CD4-positive, alpha-beta memory T cell (primary cell): ENCODE data around the gene GRAMD2A. TPM values are rescaled to one million over a fixed set of nuclear protein-coding genes. Genes with fewer than 3 reads are reported as not detected.
"Not testable (repeated sequence)": the region's sequence is repeated elsewhere in the genome, so short reads cannot be mapped to it uniquely, and the experiment has no call there.

ENCODE experiments used
- CTCF ChIA-PET: fragments of 350-600 bp; sonication (Branson Sonifier 250); formaldehyde crosslinking; loops from one replicate; lab custom pipeline; 2021; ENCODE audit warnings: inconsistent platforms; ENCODE audit not compliant: partially characterized antibody; lab: Charles Lee
- POLR2A ChIA-PET: fragments of 350-600 bp; sonication (Branson Sonifier 250); formaldehyde crosslinking; loops from one replicate; lab custom pipeline; 2021; ENCODE audit not compliant: partially characterized antibody; lab: Charles Lee
- DNase-seq, 5 donors: peaks; one replicate each; pipeline versions ENCODE4 v3.0.0 to v3.0.0-alpha.2; 2020 to 2022; ENCODE audit warnings: mixed read lengths in 1 of 5
- H3K27ac ChIP-seq: one replicate; pipeline ENCODE4 v1.7.0; 2013; ENCODE audit warnings: low read depth, low read length
- H3K27me3 ChIP-seq: 2 replicates; pipeline ENCODE4 v1.7.0; 2013; ENCODE audit warnings: mild to moderate bottlenecking, low read length, moderate library complexity; ENCODE audit not compliant: insufficient read depth
- H3K36me3 ChIP-seq: 2 replicates; pipeline ENCODE4 v1.7.0; 2013; ENCODE audit warnings: mild to moderate bottlenecking, low read length, moderate library complexity; ENCODE audit not compliant: insufficient read depth
- H3K4me1 ChIP-seq: 2 replicates; pipeline ENCODE4 v1.7.0; 2013; ENCODE audit warnings: mild to moderate bottlenecking, low read length, moderate library complexity; ENCODE audit not compliant: insufficient read depth
- H3K4me3 ChIP-seq, 2 donors: one replicate each; pipeline ENCODE4 v1.7.0; 2013; ENCODE audit warnings: low read length in 2 of 2, mild to moderate bottlenecking in 1 of 2
- H3K9me3 ChIP-seq, 2 donors: one replicate each; pipeline ENCODE4 v1.7.0; 2013; ENCODE audit warnings: low read length in 2 of 2, control low read depth in 1 of 2; ENCODE audit not compliant: control insufficient read depth in 1 of 2
- H3K27ac Mint-ChIP-seq, 7 donors: one replicate each; pipeline ENCODE4 v1.8.0; 2020 to 2021; ENCODE audit warnings: mixed read lengths in 7 of 7, mild to moderate bottlenecking in 6 of 7, inconsistent platforms in 3 of 7, moderate library complexity in 3 of 7
- H3K27me3 Mint-ChIP-seq, 2 donors: one replicate each; pipeline ENCODE4 v1.8.0; 2020 to 2021; ENCODE audit warnings: mixed read lengths in 2 of 2
- H3K36me3 Mint-ChIP-seq, 2 donors: one replicate each; pipeline ENCODE4 v1.8.0; 2020 to 2021; ENCODE audit warnings: mixed read lengths in 2 of 2, inconsistent platforms in 1 of 2, mild to moderate bottlenecking in 1 of 2
- H3K4me1 Mint-ChIP-seq, 4 donors: one replicate each; pipeline ENCODE4 v1.8.0; 2020 to 2021; ENCODE audit warnings: mixed read lengths in 4 of 4, mild to moderate bottlenecking in 1 of 4
- H3K4me3 Mint-ChIP-seq, 8 donors: one replicate each; pipeline ENCODE4 v1.8.0; 2020 to 2021; ENCODE audit warnings: mixed read lengths in 8 of 8, mild to moderate bottlenecking in 7 of 8, moderate library complexity in 6 of 8, inconsistent platforms in 3 of 8
- H3K9me3 Mint-ChIP-seq, 8 donors: one replicate each; pipeline ENCODE4 v1.8.0; 2020 to 2021; ENCODE audit warnings: mixed read lengths in 8 of 8, mild to moderate bottlenecking in 5 of 8, inconsistent platforms in 3 of 8, moderate library complexity in 1 of 8
- intact Hi-C: fragments of 100-400 bp; cut with micrococcal nuclease; formaldehyde crosslinking; loops from one replicate; pipeline ENCODE4 v1.15.1; 2023
- polyA plus RNA-seq, 2 donors: library from polyadenylated mRNA; unstranded; fragments of 300-500 nt; fragmentation: Illumina TruSeq; gene quantifications; one replicate each; pipeline ENCODE4 v1.2.3, GENCODE V29; 2021
- total RNA-seq, 2 experiments: library from RNA; stranded (reverse); gene quantifications; one replicate each; pipeline ENCODE4 v1.2.3, GENCODE V29; 2021

Gene GRAMD2A
- total and polyA plus RNA-seq, 4 experiments from 2014 or later, result not detected

- Mint-ChIP-seq H3K4me3 (no peak overlapping the region), H3K27ac (no peak overlapping the region), H3K27me3 (peaks cover 7 to 10% of the 10 kb centered on the region in 2 donors), H3K4me1 (no peaks in the 10 kb centered on the region), H3K9me3 (no peaks in the 10 kb centered on the region), H3K36me3 (no peaks in the 10 kb centered on the region)
- DNase-seq, result no peak
- intact Hi-C loops, result no loop called here
- ChIA-PET CTCF (no interaction called here), POLR2A (no interaction called here)
- H3K4me3 ChIP-seq, result no peak overlapping the region
- H3K4me1 ChIP-seq, result no peaks in the 10 kb centered on the region
- H3K9me3 ChIP-seq, result no peaks in the 10 kb centered on the region
- no peaks in the 10 kb centered on the region for H3K36me3 ChIP-seq
- H3K27me3 ChIP-seq, result peaks cover 5% of the 10 kb centered on the region
- no peak overlapping the region for H3K27ac ChIP-seq
Observed at GRCh38 chr15:72176159-72176558, 21.4 kb downstream of the GRAMD2A start.

- Mint-ChIP-seq H3K36me3 (no peaks in the 10 kb centered on the region), H3K4me3 (no peak overlapping the region), H3K4me1 (no peaks in the 10 kb centered on the region), H3K27ac (no peak overlapping the region), H3K9me3 (no peaks in the 10 kb centered on the region), H3K27me3 (peaks cover 2 to 6% of the 10 kb centered on the region in 2 donors)
- intact Hi-C loops, result no loop called here
- ChIA-PET POLR2A (no interaction called here), CTCF (interaction anchor here (1.0 kb wide), 1 partner anchor 111 kb away, joined by 3 read pairs; no protein-coding TSS in a partner anchor)
- no peaks in the 10 kb centered on the region for H3K4me1 ChIP-seq
- H3K27ac ChIP-seq, result no peak overlapping the region
- DNase-seq, result no peak
- no peaks in the 10 kb centered on the region for H3K36me3 ChIP-seq
- no peaks in the 10 kb centered on the region for H3K9me3 ChIP-seq
- H3K4me3 ChIP-seq, result no peak overlapping the region
- H3K27me3 ChIP-seq, result no peaks in the 10 kb centered on the region
Observed at GRCh38 chr15:72175186-72176044, 22.2 kb downstream of the GRAMD2A start.

GRCh38 chr15:72174551-72175165 is 22.9 kb downstream of the GRAMD2A start:
- Histone ChIP-seq H3K4me3 (no peak overlapping the region), H3K4me1 (no peaks in the 10 kb centered on the region), H3K27ac (no peak overlapping the region), H3K9me3 (no peaks in the 10 kb centered on the region), H3K36me3 (no peaks in the 10 kb centered on the region), H3K27me3 (no peaks in the 10 kb centered on the region)
- intact Hi-C loops, result no loop called here
- Mint-ChIP-seq H3K4me3 (no peak overlapping the region), H3K36me3 (no peaks in the 10 kb centered on the region), H3K4me1 (no peaks in the 10 kb centered on the region), H3K27me3 (peaks cover 2 to 6% of the 10 kb centered on the region in 2 donors), H3K27ac (no peak overlapping the region), H3K9me3 (no peaks in the 10 kb centered on the region)
- DNase-seq, result no peak
- CTCF ChIA-PET, result interaction anchor here (1.0 to 1.7 kb wide), 2 partner anchors 112 to 401 kb away, joined by 3 read pairs; no protein-coding TSS in a partner anchor
- POLR2A ChIA-PET, result no interaction called here

- intact Hi-C loops, result no loop called here
- POLR2A ChIA-PET, result no interaction called here
Observed at GRCh38 chr15:72173864-72174550, 23.6 kb downstream of the GRAMD2A start.

GRCh38 chr15:72173401-72173800 is 24.2 kb downstream of the GRAMD2A start:
- H3K27ac Mint-ChIP-seq, result no peak overlapping the region
- H3K9me3 ChIP-seq, result no peaks in the 10 kb centered on the region
- H3K27me3 ChIP-seq, result no peaks in the 10 kb centered on the region
- no peaks in the 10 kb centered on the region for H3K36me3 Mint-ChIP-seq
- no peak overlapping the region for H3K4me3 Mint-ChIP-seq
- H3K9me3 Mint-ChIP-seq, result no peaks in the 10 kb centered on the region
- intact Hi-C loops, result no loop called here
- peaks cover 3% of the 10 kb centered on the region for H3K4me1 ChIP-seq
- no peaks in the 10 kb centered on the region for H3K36me3 ChIP-seq
- POLR2A ChIA-PET, result interaction anchor here (0.5 kb wide), 1 partner anchor 11 kb away, joined by 3 read pairs; no protein-coding TSS in a partner anchor
- no peaks in the 10 kb centered on the region for H3K4me1 Mint-ChIP-seq
- no peak overlapping the region for H3K27ac ChIP-seq
- H3K4me3 ChIP-seq, result no peak overlapping the region
- H3K27me3 Mint-ChIP-seq, result peaks cover 2 to 6% of the 10 kb centered on the region in 2 donors
- no peak for DNase-seq
- CTCF ChIA-PET, result interaction anchor here (1.7 kb wide), 1 partner anchor 400 kb away, joined by 3 read pairs; no protein-coding TSS in a partner anchor

More at GRCh38 chr15:72173864-72174550, 23.6 kb downstream of the GRAMD2A start:
- Histone ChIP-seq H3K27ac (no peak overlapping the region), H3K36me3 (no peaks in the 10 kb centered on the region), H3K9me3 (no peaks in the 10 kb centered on the region), H3K27me3 (no peaks in the 10 kb centered on the region), H3K4me3 (no peak overlapping the region), H3K4me1 (no peaks in the 10 kb centered on the region)
- CTCF ChIA-PET, result interaction anchor here (1.0 to 1.7 kb wide), 2 partner anchors 112 to 400 kb away, joined by 3 read pairs; no protein-coding TSS in a partner anchor
- Mint-ChIP-seq H3K36me3 (no peaks in the 10 kb centered on the region), H3K4me1 (no peaks in the 10 kb centered on the region), H3K27ac (no peak overlapping the region), H3K9me3 (no peaks in the 10 kb centered on the region), H3K4me3 (no peak overlapping the region), H3K27me3 (peaks cover 2 to 6% of the 10 kb centered on the region in 2 donors)
- no peak for DNase-seq

- ChIA-PET POLR2A (no interaction called here), CTCF (interaction anchor here (1.7 kb wide), 1 partner anchor 399 kb away, joined by 3 read pairs; no protein-coding TSS in a partner anchor)
- Mint-ChIP-seq H3K4me3 (no peak overlapping the region), H3K9me3 (no peaks in the 10 kb centered on the region), H3K27me3 (peaks cover 2 to 9% of the 10 kb centered on the region in 2 donors), H3K4me1 (peaks cover 0 to 2% (median 0%) of the 10 kb centered on the region in 4 donors), H3K36me3 (no peaks in the 10 kb centered on the region), H3K27ac (no peak overlapping the region)
- intact Hi-C loops, result no loop called here
- no peaks in the 10 kb centered on the region for H3K27me3 ChIP-seq
- H3K4me3 ChIP-seq, result no peak overlapping the region
- H3K9me3 ChIP-seq, result no peaks in the 10 kb centered on the region
- DNase-seq, result no peak
- H3K36me3 ChIP-seq, result no peaks in the 10 kb centered on the region
- no peak overlapping the region for H3K27ac ChIP-seq
- H3K4me1 ChIP-seq, result peaks cover 7% of the 10 kb centered on the region
Observed at GRCh38 chr15:72172796-72173195, 24.8 kb downstream of the GRAMD2A start.

- POLR2A ChIA-PET, H3K9me3 Mint-ChIP-seq, H3K4me3 Mint-ChIP-seq, H3K36me3 Mint-ChIP-seq, H3K27me3 Mint-ChIP-seq, DNase-seq, CTCF ChIA-PET, H3K4me3 ChIP-seq, H3K4me1 Mint-ChIP-seq, intact Hi-C loops, H3K27ac Mint-ChIP-seq, H3K27ac ChIP-seq, H3K4me1 ChIP-seq, H3K9me3 ChIP-seq, H3K27me3 ChIP-seq, H3K36me3 ChIP-seq: not testable (repeated sequence)
Observed at GRCh38 chr15:72171978-72172377, 25.6 kb downstream of the GRAMD2A start.
